ENCODE results near the gene AMHR2.
"Not testable (repeated sequence)": the region's sequence is repeated elsewhere in the genome, so short reads cannot be mapped to it uniquely, and the experiment has no call there.

DNA sequence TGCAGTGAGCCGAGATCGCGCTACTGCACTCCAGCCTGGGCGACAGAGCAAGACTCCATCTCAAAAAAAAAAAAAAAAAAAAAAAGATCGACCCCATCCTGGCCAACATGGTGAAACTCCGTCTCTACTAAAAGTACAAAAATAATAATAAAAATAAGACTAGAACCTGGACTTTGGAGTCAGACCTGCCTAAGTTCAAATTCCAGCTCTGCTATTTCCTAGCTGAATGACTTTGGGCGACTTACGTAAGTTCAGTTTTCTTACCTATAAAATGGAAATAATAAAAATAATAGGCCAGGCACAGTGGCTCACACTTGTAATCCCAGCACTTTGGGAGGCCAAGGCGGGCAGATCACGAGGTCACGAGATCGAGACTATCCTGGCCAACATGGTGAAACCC, 1.4 kb upstream of the AMHR2 start:
- not testable (repeated sequence) for TF ChIP-seq EZH2 (IDR thresholded peaks at IDR 0.05; ENCODE audit: insufficient read depth, poor library complexity, severe bottlenecking); EZH2phosphoT487 (IDR thresholded peaks at IDR 0.05; ENCODE audit: insufficient read depth, low read depth)
